SW480 (cell line): ENCODE data around the gene DCTN1.

Experiments used
- DNase-seq: peaks from one replicate; pipeline ENCODE4 v3.0.0-alpha.2; 2016; ENCODE audit warnings: low spot score

The DCTN1 gene

GRCh38 chr2:74321737-74322136, 58.4 kb downstream of the DCTN1 start:
- no peak for DNase-seq

GRCh38 chr2:74317701-74318100, 62.4 kb downstream of the DCTN1 start:
- no peak for DNase-seq

GRCh38 chr2:74316627-74317295, 63.4 kb downstream of the DCTN1 start:
- no peak for DNase-seq

- DNase-seq: no peak
Observed at GRCh38 chr2:74314107-74314506, 66.0 kb downstream of the DCTN1 start.

GRCh38 chr2:74313497-74313896, 66.6 kb downstream of the DCTN1 start:
- DNase-seq: no peak

- DNase-seq: no peak
Observed at GRCh38 chr2:74312913-74313312, 67.2 kb downstream of the DCTN1 start.
